Panc1 (cell line): Measurements from ENCODE around the gene LSM4.

Source experiments
- POLR2AphosphoS5 ChIP-seq: IDR thresholded peaks from 2 replicates; pipeline ENCODE4 v1.6.1; 2012; ENCODE audit warnings: mild to moderate bottlenecking, low read depth, low read length, moderate library complexity
- TCF7L2 ChIP-seq: IDR thresholded peaks from 2 replicates; pipeline ENCODE4 v1.6.1; 2011; ENCODE audit warnings: mild to moderate bottlenecking, low read depth, low read length, inconsistent platforms
- TF ChIP-seq, protein P1 (sequence below): fragments of 450-650 bp; IDR thresholded peaks from 2 replicates; pipeline ENCODE4 v1.5.1; 2017; ENCODE audit warnings: mild to moderate bottlenecking

GRCh38 chr19:18366021-18366435 lies 43.2 kb upstream of the LSM4 start:
- TF ChIP-seq, protein P1, sequence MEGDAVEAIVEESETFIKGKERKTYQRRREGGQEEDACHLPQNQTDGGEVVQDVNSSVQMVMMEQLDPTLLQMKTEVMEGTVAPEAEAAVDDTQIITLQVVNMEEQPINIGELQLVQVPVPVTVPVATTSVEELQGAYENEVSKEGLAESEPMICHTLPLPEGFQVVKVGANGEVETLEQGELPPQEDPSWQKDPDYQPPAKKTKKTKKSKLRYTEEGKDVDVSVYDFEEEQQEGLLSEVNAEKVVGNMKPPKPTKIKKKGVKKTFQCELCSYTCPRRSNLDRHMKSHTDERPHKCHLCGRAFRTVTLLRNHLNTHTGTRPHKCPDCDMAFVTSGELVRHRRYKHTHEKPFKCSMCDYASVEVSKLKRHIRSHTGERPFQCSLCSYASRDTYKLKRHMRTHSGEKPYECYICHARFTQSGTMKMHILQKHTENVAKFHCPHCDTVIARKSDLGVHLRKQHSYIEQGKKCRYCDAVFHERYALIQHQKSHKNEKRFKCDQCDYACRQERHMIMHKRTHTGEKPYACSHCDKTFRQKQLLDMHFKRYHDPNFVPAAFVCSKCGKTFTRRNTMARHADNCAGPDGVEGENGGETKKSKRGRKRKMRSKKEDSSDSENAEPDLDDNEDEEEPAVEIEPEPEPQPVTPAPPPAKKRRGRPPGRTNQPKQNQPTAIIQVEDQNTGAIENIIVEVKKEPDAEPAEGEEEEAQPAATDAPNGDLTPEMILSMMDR, result no peak
- TF ChIP-seq POLR2AphosphoS5 (no peak), TCF7L2 (no peak)
